Stimulated activated CD8-positive, alpha-beta memory T cell treated with anti-CD3 and anti-CD28 coated beads, Interleukin-4, amount 100 ng/mL, for 4 hours (primary cell): Measurements from ENCODE around the gene BEX3.
"Not testable (repeated sequence)": the region's sequence is repeated elsewhere in the genome, so short reads cannot be mapped to it uniquely, and the experiment has no call there.

ENCODE experiments used
- DNase-seq, 2 donors: peaks; one replicate each; pipeline ENCODE4 v3.0.0-alpha.2; 2020; ENCODE audit warnings: low read depth in 2 of 2, low spot score in 1 of 2

The BEX3 gene

DNA sequence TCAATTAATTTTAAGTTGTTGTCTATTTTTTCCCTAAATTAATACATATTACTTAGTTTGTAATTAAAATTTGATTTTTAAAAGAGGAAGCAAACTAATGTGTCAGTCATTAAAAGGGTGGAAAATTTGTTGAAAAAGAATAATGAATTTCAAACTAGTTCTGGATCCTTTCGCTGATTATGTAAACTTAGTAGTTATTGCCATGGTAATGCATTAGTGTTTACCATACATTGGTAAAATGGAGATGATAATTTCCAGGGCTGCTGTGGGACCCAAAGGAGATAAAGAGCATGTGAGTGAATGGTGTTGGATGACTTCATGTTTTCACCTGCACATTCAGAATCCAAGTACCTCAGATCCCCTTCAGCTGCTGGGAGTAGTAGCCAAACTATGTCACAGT lies 6.5 kb downstream of the BEX3 start:
- no peak for DNase-seq

DNA sequence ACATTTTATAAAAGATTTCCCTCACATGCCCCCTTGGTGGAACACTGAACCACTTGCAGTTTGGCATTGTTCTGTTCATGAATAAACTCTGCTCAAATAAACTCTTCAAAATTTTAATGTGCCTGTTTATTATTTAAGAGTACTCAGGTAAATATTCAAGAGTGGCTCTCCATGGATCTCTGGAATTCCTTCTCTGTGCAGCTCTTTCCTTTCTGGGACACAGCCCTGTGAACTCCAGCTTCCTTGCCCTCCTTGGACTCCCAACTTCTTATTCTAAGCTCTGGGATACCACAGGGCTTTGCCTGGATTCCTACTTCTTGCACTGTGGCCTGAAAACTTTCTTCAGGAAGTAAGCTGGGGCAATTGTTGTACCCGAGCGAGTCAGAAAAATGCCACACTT lies 8.3 kb downstream of the BEX3 start:
- no peak for DNase-seq

DNA sequence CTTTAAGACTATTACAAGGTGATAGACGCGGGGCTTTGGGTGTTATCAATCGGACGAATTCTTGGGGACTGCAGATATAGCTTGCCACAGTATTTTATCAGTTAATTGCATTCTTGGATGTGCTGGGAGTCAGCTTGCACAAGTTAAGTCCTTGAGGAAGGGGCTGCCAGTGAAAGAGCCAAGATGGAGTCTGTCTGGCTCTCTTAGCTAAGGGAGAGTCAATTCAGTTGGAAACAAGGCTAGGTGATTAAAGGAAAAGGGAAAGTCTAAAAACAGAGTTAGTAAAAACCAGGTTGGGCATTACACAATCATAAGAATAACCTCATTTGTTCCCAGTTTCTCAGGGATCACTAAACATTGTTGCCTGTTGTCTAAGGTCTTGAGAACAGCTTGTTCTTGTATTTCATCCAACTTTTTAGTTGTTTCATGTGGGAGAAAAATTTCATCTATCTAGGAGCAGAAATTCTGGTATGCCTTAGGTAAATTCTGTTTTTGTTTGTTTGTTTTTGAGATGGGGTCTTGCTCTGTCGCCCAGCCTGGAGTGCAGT lies 9.0 kb downstream of the BEX3 start:
- DNase-seq: not testable (repeated sequence)

DNA sequence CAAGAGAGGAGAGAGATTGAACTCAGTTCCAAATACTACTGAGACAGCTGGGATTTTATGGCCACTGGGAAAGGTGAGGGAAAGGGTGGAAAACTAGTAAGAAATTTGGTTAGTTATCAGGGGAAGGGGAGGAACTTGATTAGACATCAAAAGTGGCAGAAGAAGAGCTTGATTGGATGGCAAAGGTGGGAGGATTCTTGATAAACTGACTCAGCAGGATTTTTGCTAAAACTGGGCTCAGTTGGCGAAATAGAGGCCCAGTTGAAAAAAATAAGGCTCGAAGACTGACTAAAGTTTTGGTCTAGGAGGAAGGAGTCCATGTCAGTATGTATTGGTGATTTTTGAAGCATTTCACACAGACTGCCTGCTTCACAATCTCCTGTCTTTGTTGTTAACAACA lies 10.0 kb downstream of the BEX3 start:
- no peak for DNase-seq

DNA sequence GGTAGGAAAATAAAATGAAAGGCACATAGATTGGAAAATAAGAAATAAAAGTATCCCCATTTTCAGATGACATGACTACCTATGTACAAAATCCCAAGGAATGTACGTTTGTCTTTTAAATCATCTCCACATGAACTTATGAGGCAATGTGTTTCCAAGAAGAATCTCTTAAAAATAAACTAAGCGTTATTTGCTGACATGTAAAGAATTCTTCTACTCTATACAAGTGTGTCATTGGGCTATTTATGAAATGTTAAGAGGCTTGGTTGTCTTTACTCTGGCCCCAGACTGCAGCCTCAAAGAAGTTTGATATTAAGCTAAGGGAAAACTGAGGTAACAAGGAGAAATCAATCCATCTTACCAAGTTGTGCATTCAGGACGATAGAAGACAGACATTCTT lies 17.1 kb downstream of the BEX3 start:
- DNase-seq: no peak

DNA sequence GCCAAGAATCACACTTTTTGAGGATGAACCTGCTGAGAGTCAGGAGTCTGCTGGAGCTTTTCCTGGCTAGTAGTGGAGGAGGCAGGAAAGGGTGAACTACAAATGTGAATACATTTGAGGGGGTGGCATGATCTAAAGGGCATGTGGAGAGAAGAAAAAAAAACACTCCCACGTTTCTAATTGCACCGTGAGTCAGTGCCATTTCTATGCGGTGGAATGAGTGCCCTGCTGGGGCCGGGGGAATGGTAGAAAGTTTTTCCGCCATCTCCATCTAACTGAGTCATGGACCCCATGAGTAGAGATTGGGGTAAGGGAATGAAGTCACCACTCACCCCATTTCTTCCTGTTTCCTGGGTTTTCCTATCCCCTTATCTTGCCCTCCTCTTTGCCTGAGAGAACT lies 19.8 kb downstream of the BEX3 start:
- no peak for DNase-seq

DNA sequence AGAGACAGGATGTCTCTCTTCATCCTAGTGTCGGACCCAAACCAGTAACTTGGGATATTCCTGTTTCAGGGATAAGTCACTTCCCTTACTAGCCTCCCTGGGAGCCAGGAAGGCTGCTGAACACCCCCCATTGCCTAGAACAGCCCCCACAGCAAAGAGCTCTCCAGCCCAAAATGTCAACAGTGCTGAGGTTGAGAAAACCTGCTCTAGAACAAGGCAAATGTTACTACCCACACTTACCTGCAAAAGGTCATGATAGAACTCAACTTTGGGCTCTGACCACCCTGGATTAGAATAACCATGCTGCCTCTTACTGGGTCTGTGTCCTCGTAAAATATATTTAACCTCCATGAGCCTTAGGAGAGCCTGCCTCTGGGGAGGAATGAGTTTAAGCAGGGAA lies 20.3 kb downstream of the BEX3 start:
- DNase-seq: no peak

DNA sequence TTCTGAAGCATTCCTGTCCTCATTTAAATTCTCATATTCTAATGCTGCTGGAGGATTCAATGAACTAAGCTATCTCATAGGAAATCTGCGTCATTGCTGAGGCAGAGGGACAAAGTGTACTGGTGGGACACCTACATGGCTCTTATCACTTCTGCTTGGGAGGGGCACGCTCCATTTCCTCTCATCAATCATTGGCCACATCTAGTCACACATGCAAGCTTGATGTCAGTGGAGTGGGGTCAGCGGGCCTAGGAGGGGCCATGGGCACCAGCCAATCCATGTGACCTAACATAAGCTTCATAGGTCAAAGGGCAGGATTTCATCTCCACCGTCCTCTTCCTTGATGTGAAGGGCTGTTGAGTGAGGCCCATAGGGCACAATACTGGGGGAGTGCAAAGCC lies 21.4 kb downstream of the BEX3 start:
- no peak for DNase-seq

DNA sequence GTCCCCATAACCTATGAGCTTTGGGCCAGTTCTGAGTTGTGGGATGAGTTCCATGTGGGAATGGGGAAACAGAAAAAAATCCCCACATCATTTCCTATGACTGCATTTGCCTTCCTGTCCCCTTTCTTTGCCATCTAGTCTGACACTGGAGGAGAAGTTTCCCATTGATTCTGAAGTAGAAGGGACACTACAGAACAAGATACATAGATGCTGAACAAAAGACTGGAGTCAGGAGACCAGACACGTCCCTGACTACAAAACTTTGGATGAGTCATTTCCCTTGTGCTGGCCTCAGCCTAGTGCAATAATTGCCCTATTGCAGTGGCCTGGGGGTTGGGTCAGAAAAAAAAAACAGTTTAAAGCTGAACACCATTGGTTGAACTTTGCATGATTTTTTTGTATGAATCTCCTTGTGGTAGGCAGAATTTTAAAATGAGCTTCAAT lies 22.1 kb downstream of the BEX3 start:
- no peak for DNase-seq

DNA sequence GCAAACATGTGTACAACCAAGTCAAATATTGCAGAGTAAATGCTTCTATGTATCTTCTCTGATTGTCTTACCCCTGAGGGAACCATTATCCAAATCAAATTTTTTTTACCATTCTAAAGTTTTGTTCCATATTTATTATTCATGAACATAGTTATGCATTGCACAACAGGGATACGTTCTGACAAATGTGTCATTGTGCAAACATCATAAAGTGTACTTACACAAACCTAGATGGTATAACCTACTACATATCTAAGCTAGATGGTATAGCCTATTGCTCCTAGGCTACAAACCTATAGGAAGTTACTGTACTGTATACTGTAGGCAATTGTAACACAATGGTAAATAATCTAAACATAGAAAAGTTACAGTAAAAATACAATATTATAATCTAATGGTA lies 23.4 kb downstream of the BEX3 start:
- DNase-seq: no peak

DNA sequence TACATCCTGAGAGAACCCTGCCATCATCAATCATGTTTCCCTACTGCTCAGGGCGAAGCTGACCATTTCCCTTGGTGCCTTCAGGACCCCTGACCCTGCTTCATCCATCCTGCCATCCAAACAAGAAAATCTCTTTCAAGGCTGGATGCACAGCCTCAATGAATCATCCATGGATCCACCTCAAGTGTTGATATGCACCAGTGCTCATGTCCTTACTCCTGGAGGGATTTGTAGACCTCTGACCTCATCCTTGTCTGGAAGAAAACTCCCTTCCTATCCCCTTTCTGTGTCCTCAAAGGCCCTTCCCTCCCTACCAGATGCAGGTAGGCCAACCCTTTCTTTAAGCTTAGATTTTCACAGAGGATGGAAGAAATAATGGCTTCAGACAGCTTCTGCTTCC lies 24.6 kb downstream of the BEX3 start:
- DNase-seq: no peak

DNA sequence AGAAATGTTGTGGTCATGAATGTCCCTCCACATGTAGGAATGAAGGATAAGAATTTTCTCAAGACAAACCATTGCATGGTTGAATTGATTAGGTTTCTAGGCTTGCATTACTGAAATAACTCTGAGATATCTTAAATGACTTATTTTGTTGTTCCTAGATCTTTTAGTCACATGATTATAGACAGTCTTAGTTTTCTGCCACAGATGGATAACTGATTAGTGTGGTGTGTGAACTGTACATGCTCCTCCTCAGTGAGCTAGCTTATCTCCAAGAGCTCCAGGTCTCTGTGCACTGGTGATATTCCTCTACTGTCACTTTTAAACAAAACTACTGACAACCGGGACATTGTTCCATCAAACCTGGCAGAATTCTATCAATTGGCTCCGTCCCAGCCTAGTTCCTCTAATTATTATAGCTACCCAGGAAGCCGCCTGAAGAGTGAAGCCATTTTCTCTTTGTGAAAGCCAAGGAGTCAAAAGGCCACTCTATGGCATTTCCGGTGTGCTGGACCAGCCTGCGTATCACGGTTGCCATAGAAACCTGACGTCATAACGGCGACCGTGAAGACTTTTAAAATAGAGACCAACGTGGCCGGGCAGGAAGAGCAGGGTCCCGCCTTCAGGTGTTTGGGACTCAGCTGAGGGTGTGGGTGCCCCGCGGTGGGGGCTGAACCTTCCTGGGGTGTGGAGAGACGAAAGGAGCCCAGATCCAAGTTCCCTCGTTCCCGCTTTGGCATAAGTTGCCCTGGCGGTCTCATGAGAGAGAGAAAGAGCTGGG lies 28.1 kb downstream of the BEX3 start:
- no peak for DNase-seq

DNA sequence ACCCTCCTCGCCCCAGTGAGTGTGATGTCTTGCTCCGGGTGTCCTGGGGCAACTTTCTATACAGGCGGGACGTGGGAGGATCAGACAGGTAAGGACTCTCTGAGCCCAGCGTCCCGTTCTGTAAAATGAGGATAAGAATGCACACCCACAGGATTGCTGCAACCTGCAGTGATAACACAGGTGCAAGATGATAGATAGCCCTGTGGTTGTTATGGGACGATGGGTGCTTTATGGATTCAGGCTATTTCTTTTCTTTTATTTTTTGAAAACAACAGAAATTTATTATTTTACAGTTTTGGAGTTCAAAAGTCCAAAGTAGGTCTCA lies 28.6 kb downstream of the BEX3 start:
- no peak for DNase-seq

DNA sequence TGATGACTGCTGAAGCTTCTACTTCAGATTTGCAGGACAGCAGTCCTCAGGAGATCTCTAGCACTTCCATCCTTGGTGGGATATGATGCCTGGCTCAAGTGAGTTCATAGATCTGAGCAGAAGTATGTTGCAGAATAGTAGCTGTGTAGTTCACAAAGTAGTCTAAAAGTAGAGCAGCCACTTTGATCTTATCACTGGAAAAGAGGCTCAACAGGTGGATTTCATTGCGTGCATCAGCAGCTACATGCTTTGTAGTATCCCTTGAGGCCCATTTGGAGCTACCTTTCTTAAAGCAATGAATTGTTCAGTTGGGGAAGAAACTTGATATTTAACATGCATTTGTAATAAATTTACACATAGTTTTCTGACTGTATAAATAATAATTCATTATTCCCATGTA lies 29.9 kb downstream of the BEX3 start:
- no peak for DNase-seq

DNA sequence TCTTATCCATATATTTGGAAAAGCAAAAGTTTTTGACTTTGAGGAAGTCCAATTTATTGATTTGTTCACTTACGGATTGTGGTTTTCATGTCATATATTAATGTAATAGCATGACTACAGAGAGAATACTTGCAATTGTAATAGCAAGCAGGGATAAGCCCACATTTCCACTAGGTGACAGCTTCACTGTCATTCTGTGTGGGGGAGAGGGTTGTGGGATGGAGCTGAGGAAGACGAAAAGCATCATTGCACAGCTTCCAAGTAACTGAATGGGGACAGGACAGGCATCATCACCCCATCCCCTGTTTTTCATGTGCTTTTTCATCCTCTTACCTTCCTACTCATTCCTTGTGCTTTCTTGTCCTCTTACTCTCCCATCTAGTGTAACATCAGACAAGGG lies 31.4 kb downstream of the BEX3 start:
- DNase-seq: no peak

DNA sequence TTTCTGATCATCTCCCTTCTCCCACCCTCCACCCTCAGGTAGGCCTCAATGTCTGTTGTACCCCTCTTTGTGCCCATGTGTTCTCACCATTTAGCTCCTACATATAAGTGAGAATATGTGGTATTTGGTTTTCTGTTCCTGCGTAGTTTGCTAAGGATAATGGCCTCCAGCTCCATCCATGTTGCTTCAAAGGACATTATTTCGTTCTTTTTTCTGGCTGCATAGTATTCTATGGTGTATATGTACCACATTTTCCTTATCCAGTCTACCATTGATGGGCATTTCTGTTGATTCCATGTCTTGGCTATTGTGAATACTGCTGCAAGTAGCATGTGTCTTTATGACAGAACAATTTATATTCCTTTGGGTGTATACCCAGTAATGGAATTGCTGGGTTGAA lies 35.4 kb downstream of the BEX3 start:
- DNase-seq: not testable (repeated sequence)

DNA sequence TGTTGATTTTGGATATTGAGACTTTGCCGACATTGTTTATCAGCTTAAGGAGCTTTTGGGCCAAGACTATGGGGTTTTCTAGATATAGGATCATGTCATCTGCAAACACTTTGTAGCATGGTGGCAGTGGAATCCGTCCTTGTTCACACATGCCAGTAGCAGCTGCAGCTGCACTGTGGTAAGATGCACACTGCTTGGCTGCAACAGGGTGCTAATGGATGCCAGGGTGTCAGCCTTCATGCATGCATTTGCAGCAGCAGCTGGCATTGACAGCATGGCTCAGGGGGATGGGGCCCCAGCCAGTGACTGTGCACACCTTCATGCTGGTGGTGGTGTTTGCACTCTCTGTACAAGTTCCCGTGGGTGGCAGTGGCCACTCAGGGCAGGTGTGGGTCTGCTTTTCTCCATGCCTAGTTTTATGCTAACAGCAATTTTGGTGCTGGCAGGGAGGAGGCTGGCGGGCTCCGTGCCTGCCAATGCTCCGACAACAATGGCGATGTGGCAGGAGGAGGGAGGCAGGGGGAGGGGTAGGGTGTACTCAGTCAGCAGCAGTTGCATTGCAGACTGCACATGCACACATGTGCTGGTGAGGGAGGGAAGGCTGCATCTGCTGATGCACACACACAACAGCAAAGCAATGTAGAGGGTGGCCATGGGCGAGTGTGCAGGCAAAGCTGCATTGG lies 37.5 kb downstream of the BEX3 start:
- DNase-seq: no peak

DNA sequence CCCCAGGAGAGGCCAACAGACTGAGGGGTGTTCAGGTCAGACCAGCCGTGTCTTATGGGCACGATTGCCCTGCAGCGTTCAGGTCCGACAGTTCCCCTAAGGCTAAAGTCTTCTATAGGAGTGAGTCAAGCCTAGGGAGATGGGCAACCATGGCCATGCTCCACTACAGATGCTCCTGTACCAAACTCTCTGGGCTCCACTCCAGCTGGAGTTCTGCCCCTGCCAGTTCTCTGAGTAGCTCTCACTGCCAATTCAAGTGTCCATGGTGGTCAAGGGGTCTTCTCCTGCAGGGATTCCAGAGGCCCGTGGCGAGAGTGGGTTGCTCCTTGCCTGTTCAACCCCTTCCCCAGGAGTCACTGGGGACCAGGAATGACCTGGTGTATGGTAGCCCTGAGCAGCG lies 38.2 kb downstream of the BEX3 start:
- no peak for DNase-seq

DNA sequence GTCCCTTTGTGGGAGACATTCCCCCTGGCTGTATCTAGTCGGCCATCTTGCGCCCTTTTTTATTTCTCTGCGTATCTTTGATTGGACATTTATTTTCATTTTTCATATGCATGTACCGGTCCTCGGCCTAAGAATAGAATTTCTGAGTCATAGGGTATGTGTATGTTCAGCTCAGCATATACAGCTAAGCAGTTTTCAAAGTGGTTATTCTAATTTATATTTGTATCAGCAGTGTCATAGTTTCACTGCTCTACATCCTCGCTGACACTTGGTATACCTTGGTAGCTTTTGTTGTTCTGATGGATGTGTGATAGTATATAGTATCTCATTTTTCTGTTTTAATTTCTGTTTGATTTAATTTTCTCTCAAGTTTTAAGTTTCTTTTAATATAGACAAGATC lies 38.7 kb downstream of the BEX3 start:
- DNase-seq: no peak

DNA sequence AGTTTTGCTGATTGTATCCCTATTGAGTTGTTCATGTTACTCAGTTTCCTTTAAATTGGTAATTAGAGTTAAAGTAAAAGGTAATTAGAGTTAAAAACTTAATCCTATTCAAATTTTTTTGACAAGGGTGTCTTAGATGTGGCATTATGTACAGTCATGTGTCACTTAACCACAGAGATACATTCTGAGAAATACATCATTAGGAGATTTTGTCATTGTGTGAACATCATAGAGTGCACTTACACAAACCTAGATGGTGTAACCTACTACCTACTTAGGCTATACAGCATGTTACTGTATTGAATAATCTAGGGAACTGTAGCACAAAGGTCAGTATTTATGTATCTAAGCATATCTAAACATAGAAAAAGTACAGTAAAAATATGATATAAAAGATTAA lies 39.2 kb downstream of the BEX3 start:
- DNase-seq: no peak

DNA sequence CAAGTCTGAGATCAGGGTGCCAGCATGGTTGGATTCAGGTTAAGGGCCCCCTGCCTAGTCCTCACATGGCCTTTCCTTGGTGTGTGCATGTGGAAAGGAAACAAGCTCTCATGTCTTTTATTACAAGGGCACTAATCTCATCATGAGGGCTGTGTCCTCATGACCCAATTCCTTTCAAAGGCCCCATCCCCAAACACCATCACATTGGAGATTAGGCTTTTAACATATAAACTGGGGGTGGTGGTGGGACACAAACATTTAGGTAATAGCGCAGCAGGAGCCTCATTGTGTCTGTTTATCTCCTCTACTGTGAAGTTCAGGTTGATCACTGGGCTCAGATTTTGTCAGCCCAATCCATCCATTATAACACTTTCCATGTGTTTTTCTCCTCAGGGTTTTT lies 41.0 kb downstream of the BEX3 start:
- no peak for DNase-seq

DNA sequence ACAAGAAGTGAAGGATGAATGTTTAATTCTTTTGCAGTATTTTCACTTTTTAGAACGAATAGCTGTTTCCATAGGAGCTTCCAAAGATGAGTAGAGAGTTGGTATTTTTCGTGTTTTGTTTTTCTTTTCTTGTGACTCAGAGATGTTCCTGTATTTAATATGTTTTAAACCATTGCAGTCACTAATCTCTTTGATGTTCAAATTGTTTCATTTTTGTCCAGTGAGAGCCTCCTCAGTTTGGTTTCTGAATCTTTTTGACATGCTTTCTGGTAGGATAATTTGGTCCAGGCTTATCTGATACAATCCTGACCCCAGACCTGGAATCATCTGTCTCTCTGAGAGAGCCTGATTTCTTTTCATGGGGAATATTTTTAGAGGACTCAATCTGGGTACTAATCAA lies 41.6 kb downstream of the BEX3 start:
- DNase-seq: no peak

DNA sequence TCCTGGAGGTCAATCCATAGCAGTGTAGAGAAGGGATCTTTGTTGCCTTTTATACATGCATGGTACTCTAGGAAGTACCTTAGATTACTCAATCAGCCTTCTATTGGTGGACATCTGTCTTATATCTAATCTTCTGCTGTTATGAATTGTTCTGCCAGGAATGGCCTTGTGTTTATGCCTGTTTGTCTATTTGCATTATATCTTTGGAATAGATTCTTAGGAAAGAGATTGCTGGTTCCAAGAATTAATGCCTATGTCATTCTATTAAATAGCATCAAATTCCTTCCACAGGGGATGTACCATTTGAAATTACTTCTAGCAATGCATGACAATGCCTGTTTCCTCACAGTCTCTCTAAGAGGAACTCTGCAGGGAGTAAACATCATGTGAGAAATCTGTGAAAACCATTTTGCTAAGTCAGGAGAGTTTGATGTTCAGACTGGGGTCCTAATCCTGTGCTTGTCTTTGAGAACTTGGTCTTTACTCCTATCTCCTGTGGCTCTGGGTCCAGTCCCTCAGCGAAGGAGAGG lies 42.5 kb downstream of the BEX3 start:
- no peak for DNase-seq
